Vagina (tissue), 2 donors: Measurements from ENCODE around the gene CD4.

Source experiments
- POLR2A ChIP-seq, 2 donors: fragments of 450-650 bp; IDR thresholded peaks; one replicate each; pipeline ENCODE4 v1.6.1; 2017; ENCODE audit warnings: antibody characterized with exemption in 2 of 2, mild to moderate bottlenecking in 2 of 2, moderate library complexity in 2 of 2
- POLR2AphosphoS5 ChIP-seq, 2 donors: sonication (generic); formaldehyde crosslinking; IDR thresholded peaks; one replicate each; pipeline ENCODE4 v1.9.0; 2017; ENCODE audit warnings: antibody characterized with exemption in 2 of 2, mild to moderate bottlenecking in 2 of 2, low read depth in 1 of 2; ENCODE audit not compliant: insufficient read depth in 1 of 2
- TF ChIP-seq, protein P1 (sequence below), 3 experiments: fragments of 450-650 bp in 2 of 3; fragments of 200-600 bp in 1 of 3; sonication (generic) in 1 of 3; IDR thresholded peaks; one replicate each; pipeline ENCODE4 v1.5.1; 2017 to 2019; ENCODE audit warnings: antibody characterized with exemption in 3 of 3, mild to moderate bottlenecking in 2 of 3, moderate library complexity in 2 of 3

GRCh38 chr12:6822426-6823135 is 33.3 kb downstream of the CD4 start:
- TF ChIP-seq, protein P1, sequence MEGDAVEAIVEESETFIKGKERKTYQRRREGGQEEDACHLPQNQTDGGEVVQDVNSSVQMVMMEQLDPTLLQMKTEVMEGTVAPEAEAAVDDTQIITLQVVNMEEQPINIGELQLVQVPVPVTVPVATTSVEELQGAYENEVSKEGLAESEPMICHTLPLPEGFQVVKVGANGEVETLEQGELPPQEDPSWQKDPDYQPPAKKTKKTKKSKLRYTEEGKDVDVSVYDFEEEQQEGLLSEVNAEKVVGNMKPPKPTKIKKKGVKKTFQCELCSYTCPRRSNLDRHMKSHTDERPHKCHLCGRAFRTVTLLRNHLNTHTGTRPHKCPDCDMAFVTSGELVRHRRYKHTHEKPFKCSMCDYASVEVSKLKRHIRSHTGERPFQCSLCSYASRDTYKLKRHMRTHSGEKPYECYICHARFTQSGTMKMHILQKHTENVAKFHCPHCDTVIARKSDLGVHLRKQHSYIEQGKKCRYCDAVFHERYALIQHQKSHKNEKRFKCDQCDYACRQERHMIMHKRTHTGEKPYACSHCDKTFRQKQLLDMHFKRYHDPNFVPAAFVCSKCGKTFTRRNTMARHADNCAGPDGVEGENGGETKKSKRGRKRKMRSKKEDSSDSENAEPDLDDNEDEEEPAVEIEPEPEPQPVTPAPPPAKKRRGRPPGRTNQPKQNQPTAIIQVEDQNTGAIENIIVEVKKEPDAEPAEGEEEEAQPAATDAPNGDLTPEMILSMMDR (IDR thresholded peaks at IDR 0.05), result no peak
- TF ChIP-seq POLR2AphosphoS5 (IDR thresholded peaks at IDR 0.05; ENCODE audit: insufficient read depth in 1 of 2, low read depth in 1 of 2) (no peak), POLR2A (IDR thresholded peaks at IDR 0.05) (no peak)
